Central memory CD4-positive, alpha-beta T cell (primary cell): Measurements from ENCODE around the gene DUSP16.

Source experiments
- DNase-seq: peaks from one replicate; pipeline ENCODE4 v3.0.0; 2022

Gene DUSP16

DNA sequence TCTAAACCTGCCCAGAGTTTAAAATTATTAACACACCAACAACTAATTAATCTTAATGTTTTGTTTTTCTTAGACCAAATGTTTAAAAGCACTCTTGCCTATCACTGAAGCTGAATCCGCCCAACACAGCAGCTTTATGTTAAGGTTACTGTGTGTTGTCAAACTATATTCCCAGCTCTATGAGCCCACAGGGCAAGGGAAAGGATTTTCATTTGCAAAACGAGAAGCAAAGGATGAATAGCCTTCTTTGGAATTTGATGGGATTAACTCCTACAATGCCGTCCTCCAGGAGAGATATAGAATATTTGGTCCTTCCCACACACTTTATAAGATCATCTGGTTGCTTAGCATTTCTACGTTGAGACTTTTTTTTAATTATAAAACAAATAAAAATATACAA lies 43.7 kb downstream of the DUSP16 start:
- no peak for DNase-seq

DNA sequence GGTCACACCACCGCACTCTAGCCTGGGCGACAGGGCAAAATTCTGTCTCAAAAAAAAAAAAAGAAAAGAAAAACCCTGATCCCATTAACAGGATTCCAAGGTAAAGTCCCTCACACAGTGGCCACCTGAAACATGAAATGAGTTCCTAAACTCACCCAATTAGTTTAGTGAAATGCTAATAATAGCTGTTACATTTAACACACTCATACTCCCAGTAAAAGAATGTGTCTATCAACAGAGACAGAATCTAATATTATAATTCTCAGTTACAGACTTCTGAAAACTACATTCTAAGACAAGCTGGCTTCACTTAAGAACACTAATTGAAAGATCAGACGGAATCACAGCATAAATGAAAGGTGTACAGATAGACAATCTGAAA lies 44.2 kb downstream of the DUSP16 start:
- DNase-seq: no peak

DNA sequence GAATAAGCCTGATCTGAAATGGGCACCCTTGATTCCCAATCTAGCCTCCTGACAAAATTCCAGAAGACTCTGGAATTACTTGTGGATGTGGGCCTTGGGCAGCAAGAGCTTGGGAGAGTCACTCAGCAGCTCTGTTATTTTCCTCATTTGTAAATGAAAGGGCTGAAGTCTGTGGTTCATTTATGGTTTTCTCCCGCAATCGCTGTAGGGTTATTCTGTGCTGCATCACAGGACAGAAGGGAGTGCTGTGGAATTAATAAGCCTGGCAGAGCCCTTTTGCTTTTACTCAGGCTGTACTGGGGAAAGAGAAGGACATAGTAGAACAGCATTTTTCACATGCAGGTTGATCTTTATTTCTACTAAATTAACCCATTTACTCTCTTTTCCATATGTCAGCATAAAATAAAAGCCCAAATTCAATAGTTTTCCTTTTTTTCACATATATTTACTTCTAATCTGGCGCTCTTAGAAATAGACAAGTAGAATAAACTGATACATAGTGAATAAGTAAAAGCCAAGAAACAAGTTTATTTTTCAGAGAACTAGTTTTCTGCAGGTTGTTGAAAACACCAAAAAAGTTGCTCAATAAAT lies 49.2 kb downstream of the DUSP16 start:
- no peak for DNase-seq

DNA sequence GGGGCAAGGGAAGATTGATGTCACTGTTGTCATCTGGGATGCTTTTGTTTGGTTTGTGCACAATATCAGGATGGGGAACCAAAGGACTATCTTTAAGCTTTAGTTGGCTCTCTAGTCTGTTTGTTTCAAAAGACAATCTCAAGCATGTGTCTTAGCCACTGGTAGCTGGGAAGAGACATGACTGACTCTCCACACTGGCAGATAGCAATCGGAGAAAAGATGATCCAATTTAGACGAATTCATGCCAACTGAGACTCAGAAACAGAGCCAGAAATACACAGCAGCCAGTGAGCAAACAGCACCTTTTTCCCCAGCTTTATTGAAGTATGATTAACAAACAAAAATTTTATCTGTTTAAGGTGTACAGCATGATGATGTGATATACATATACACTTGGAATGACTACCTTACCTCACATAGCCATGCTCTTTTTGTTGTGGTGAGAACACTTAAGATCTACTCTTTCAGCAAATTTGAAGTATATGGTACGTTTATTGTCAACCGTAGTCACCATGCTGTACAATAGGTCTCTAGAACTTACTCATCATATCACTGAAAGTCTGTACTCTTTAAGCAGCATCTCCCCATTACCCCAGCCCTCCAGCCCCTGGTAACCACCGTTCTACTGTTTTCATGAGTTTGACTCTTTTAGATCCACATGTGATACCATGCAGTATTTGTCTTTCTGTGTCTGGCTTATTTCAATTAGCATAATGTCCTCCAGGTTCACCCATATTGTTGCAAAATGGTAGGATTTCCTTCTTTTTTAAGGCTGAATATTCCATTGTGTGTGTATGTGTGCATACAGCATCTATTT lies 50.6 kb downstream of the DUSP16 start:
- DNase-seq: no peak

DNA sequence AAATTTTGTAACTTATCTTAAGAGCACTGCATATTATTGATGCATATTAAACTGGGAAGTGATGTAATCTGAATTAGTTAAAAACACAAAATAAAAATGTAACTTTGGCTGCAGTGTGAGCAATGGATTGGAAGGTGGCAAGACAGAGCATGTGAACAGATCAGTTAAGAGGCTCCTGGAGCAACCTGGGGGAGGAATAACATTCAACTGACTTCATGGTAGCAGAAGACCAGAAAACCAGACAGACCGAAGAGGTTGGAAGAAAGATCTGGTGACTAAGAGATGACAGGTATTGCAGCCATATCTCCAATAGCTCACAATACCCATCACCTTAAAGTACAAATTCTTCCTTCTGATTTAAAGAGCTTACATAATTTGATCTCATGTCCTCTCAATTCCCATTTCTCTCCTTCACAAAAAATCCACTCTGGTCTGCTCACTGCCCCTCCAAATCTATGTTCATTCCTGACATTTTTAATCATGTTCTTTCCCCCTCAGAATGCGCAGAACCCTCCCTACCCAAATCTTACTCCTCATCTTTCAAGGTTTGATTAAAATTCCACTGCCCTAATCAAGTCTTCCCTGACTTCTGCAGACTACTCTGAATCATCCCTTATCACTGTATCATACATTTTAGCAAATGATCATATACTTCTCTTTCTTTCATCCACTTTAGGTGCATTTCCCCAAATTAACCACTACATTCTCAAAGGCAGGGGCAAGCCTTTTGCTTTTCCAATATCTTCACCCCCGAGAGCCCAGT lies 51.5 kb downstream of the DUSP16 start:
- DNase-seq: no peak

DNA sequence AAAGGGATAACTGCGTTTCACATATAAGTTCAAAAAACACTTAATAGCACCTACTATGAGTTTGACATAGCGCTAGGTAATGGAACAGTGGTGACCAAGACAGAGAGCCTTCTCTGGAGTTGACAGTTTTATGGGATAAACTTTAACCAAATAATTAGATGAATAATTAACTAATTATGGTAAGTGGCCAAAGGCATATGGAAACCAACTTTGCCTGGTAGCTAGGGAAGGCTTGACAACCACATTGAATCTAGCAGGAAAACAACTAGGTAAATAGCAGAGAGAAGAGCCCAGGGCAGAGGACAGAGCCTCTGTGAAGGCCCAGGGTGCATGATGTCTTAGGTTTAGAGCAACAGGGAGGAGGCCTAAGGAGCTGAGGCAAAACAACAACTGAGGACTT lies 52.1 kb downstream of the DUSP16 start:
- DNase-seq: no peak

DNA sequence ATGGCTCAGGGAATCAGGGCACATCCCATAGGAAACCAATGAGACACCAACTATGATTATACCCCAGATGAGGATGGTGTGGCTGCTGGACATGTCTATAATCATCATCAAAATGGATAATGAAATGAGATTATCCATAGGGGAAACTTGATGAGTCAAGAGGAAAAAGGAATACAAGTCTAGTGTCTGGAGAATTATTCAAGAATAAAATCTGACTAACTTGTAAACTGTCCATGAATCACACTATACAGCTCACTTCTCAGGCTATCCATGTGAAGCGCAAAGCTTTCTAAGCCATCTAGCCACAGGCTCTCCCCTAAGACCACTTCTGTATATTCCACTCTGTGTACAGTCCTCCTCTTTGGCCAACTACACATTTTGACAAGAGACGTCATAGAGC lies 52.5 kb downstream of the DUSP16 start:
- DNase-seq: no peak

DNA sequence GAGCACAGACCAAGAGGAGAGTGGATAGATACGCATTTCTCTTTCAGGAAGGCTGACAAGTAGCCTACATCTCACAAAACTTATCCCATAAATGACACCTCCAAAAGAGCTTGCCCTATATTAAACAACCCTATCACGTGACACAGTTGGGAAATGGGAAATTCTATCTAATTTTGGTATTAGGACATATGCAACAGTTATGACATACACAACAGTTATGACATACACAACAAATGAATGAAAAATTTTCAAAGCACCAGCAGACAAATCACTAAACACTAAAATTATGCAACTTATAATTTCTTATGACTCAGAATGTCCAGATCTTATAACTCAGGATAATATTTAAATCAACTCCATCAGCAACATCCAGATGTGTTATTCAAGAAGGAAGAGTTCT lies 54.1 kb downstream of the DUSP16 start:
- DNase-seq: no peak

DNA sequence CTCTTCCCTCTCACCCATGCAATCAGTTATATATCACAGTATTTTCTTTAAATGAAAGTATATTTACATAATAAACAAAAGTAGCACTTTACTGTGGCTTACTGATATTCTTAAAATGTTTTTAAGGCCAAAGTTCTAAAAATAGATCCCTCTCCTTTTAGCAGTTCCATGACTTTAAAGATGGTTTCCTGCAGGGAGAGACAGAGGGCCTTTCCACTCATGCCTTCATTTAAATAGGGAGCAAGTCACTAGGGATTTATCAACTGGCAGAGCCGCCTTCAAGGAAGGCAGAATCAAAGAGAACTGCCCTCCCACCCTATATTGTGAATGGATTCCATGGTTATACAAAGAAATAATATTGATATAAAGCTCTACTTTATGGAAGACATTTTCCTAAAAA lies 55.5 kb downstream of the DUSP16 start:
- no peak for DNase-seq

DNA sequence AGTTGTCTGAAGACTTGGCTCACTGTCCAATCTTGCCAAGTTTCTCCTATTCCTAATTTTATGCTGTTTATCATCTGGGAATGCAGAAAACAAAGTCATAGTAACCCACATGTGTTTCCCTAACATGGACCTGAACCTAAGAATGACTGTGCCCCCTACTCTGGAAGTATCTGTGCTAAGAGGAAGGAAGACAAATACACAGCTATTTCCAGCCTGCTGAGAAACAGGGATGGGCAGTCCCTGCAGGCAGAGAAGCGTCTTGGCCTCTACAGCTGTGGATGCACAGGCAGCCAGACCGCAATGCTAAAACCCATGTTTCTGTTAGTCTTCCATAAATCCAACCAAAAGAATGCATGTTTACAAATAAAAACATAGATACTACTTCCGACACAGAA lies 56.2 kb downstream of the DUSP16 start:
- DNase-seq: no peak

DNA sequence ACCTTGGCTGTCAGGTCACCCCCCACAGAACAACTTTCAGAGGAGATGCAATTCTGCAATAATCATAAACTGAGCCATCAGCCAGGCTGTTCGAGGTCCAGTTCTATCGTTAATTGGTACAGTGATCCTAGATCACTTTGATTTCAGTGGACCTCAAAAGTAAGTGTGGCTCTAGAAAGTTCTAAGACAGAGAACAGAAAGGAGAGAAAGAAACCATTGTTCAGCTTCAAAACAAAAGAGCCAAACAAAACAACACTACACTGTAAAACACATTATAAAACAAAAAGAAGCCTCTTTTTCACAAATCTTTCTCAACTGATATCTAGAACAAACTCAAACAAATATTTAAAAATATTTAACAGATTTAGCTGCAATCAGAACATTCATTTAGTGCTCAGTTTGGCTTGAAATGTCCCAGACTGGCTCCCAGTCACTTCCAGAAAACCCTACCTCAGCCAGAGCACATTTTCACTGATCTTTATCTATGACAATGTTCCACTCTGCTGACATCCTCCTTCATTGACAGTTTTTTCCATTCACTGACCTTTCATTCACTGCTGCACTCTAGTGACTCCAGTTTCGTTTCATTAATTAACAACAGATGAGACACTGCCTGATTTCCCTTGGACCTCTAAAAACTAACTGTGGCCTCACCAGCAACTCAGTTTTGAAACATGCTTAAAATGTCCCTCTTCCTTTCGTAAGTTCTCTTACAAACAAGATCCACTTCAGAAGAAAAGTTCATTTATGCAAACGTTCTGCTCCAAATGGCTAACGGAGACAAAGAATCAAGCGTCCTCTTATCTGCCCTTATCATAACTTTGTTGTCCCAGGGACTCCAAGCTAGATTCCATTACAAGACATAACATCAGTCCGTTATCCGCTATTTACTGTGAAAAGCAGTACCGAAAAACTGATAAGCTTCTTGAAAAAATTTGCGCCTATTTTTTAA lies 56.8 kb downstream of the DUSP16 start:
- DNase-seq: no peak

DNA sequence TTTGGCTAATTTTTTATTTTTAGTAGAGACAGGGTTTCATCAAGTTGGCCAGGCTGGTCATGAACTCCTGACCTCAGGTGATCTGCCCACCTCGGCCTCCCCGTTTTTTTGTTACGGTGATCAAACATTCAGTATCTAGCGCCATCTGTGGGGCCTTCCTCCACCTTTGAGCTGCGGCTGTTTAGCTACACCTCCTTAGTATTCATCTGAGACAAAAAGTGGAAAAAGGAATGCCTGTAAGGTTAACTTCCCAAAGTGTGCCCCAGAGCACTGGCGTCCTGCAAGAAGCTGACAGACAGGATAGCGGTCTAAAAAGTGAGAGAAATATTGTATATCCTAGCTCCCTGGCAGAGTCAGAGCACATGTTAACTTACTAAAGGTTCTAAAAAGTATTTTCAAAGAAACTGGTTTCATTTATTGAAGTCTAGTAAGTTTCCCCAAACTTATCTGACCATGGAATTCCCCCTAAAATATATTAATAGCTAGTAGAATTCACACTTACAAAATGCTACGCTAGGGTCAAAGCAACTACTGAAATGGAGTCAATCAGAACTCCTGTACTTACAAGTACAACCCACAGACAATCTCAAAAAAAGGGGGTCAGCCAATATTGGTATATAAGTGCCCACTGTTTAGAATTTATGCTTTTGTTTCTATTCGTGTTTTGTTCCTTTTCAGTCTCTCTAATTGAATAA lies 59.1 kb downstream of the DUSP16 start:
- peak; percentile 33 for DNase-seq

DNA sequence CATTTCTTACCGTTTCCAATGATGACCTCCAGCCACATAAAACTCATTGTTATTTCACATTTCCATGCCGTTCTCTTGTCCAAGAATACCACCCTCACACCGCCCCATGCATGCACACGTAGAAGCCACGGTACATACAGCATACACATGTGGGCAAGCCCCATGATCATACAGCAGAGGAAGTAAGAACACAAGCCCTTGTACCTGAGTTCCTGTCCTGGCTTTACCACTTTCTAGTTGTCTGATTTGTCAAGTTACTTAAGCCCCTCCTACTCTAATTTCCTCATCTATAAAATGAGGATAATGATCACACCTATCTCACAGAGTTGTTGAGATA lies 59.9 kb downstream of the DUSP16 start:
- peak; percentile 49 for DNase-seq

DNA sequence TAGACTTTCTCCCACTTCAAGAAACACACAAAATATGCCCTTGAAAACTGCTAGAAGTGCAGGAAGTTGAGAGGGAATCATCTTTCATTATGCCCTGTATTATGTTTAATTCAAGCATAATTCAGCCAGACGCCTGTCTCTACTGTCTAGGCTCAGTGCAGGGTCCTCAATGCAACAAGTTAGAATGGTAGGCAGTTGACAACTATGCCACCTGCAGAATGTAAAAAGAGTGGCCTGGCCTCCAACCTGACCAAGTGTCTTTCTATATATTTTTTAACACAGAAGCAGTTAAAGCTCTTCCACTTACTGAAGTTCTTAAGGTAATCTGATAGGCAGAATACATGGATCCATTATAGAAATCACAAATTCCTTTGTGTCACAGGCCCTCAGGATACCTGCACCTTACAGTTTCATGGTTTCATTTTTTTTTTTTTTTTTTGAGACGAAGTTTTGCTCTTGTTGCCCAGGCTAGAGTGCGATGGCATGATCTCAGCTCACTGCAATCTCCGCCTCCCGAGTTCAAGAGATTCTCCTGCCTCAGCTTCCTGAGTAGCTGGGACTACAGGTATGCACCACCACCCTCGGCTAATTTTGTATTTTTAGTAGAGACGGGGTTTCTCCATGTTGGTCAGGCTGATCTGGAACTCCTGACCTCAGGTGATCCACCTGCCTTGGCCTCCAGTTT lies 60.4 kb downstream of the DUSP16 start:
- DNase-seq: peak; percentile 43

DNA sequence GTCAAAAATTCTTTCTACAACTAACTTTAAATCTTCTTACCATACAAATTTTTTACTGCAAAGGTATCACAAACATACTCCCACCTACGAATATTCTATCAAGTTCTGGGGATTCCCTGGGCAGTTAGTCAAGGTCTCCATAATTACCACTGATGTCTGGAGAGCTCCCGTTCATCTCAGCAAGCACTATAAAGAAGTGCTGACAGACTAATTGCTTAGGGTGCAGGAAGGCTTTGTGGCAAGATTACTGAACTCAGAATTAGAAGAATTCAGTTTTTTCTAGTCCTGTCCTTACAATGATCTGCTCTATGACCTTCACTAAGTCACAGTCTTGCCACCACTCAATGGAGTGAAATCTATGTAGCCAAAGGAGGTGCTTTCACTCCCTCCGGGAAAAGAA lies 61.5 kb downstream of the DUSP16 start:
- DNase-seq: no peak

DNA sequence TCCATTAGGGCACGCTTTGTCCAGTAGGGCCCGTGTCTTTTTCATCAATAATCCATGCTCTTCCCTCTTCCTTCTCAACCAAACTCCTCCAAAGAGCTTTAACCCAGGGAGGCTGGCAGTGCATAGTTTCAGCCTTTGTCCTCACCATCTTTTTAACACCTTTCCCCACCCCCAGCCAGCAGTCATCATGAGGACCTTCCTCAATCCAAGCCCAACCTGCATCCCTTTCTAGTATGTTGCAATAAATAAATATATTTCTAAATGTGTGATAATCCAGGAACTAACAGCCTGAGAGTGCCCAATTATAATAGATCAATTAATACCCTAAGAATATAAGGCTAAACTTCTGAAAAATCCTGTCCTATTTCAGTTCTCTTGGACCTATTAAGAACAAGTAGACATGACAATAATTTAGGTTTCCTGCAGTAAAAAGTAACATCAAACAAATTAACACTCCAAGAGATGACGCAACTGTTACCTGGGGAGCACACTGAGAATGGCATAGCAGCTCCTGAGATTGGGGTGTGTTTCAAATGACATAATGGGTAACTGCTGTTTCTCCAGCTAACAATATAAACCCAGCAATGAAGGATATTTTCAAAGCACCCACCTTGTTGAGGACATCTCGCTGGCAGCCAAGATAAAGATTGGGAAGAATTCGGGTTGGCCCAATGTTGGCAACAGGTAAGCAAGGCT lies 62.6 kb downstream of the DUSP16 start:
- no peak for DNase-seq

DNA sequence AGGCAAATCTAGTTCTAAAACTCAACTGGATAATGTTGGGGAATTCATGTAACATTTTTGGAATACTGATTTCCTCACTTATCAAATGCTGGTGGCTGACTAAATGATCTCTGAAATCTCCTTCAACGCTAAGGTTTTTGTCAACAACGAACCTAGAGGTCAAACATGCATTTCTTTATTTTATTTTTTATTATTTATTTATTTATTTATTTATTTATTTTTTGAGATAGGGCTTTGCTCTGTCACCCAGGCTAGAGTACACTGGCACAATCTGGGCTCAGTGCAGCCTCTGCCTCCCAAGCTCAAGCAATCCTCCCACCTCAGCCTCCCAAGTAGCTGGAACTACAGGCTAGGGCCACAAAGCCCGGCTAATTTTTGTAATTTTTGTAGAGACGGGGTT lies 64.5 kb downstream of the DUSP16 start:
- DNase-seq: no peak

DNA sequence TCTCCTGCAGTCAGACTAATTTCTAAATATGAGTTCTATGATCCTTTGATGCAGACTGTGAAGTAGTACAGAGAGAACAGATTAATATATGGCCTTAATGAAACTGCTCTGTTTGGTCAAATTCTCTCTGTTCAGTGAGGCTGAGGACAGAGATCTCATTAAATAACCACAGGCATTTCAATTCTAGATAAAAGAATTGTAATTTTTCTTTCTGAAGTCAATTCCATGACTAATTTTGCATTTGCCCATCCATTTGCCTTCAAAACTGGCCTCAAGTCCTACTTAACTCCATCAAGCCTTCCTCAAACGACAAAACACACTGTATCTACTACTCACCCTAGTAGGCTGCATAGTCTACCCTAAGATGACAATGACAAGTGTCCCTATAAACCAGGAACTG lies 67.1 kb downstream of the DUSP16 start:
- no peak for DNase-seq

DNA sequence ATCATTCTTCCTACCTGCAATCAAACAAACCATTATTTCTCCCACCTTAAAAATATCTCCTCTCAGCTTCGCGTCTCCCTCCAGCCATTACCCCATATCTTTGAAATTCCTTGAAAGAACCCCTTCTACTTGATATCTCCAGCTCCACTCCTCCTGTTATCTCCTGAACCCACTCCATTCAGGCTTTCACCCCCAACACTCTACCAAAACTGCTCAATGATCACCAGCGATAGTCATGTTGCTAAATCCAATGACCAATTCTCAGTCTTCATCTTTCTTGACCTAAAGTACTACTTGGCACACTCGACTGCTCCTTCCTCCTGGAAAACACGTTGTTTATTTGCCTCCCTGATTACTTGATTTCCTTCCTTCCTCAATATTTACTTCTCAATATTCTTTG lies 70.1 kb downstream of the DUSP16 start:
- no peak for DNase-seq

DNA sequence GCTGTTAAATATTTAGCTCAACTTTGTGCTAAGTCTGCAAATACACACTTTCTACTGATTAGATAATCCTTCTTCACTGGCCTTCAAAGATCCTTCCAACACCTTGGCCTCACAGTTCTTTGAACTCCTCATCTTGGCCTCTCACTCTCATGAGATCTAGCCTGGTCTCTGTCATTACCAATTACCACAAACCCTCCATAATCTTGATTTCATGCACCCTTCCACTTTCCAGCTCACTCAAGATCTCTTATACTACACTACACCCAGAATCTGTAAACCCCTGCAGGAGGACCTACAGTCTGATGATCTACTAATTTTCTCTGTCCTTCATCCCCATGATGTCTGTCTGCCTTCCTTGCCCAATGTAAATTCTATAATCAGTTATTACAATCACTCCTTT lies 71.1 kb downstream of the DUSP16 start:
- no peak for DNase-seq
